Astrocyte (in vitro differentiated cells and primary cell): ENCODE results near the gene LRRC10B.

Experiments used
- EZH2 ChIP-seq: IDR thresholded peaks from 2 replicates; pipeline ENCODE4 v1.6.1; 2012; ENCODE audit warnings: mild to moderate bottlenecking, low read length, inconsistent platforms; ENCODE audit not compliant: insufficient read depth
- TF ChIP-seq, protein P1 (sequence below): IDR thresholded peaks from 2 replicates; pipeline ENCODE4 v1.5.1; 2011; ENCODE audit warnings: low read depth, mild to moderate bottlenecking, inconsistent platforms, low read length, moderate library complexity; ENCODE audit not compliant: insufficient read depth

DNA sequence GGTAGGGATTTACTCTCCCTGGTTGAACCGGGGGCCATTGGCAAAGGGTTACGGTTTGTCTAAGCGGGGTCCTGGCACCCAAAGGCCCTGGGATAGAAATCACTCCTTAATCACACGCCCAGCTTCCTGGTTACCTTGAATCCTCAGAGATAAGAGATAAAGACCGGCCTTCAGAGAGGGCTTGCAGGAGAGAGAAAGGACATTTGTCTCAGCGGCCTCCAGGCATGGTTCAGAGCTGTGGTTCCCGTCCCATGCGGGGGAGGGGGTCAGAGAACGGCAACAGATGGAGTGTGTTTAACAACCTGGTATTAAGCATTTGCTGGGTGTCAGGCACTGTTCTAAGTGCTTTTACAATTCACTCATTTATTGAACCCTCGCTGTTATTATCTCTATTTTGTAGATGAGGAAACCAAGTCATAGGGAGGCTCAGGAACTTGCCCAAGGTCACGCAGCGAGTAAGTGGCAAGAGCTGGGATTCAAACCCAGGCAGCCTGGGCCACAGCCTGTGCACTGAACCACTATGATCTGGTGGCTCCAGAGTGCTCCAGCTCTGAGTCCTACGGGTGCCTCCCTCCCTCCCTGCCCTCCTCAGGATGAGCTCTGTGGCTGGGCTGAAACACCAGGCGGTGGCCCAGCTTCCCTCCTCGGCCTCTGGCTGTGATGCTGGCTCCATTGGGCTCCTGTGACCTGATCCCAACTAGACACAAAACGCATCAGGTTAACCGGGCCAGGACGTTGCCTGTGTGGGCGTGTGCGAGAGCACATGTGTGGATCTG, 18.6 kb downstream of the LRRC10B start:
- TF ChIP-seq, protein P1, sequence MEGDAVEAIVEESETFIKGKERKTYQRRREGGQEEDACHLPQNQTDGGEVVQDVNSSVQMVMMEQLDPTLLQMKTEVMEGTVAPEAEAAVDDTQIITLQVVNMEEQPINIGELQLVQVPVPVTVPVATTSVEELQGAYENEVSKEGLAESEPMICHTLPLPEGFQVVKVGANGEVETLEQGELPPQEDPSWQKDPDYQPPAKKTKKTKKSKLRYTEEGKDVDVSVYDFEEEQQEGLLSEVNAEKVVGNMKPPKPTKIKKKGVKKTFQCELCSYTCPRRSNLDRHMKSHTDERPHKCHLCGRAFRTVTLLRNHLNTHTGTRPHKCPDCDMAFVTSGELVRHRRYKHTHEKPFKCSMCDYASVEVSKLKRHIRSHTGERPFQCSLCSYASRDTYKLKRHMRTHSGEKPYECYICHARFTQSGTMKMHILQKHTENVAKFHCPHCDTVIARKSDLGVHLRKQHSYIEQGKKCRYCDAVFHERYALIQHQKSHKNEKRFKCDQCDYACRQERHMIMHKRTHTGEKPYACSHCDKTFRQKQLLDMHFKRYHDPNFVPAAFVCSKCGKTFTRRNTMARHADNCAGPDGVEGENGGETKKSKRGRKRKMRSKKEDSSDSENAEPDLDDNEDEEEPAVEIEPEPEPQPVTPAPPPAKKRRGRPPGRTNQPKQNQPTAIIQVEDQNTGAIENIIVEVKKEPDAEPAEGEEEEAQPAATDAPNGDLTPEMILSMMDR, result no peak
- TF ChIP-seq EZH2, result no peak
